M059J (cell line): ENCODE results near the gene FMNL1. TPM values are rescaled to one million over a fixed set of nuclear protein-coding genes. Genes with fewer than 3 reads are reported as not detected.

Experiments
- DNase-seq: peaks from one replicate; pipeline ENCODE4 v3.0.0-alpha.2; 2012; ENCODE audit warnings: low read depth
- total RNA-seq: library from RNA; depleted of rRNA; stranded (reverse); fragments of >200 nt; shearing (Covaris generic); gene quantifications from 2 replicates; pipeline ENCODE4 v1.2.3, GENCODE V29; 2014

The FMNL1 gene
- total RNA-seq, 1 experiment from 2014 or later: 5.6 TPM

GRCh38 chr17:45256114-45256966, 34.7 kb downstream of the FMNL1 start:
- no peak for DNase-seq

GRCh38 chr17:45257115-45257514, 35.4 kb downstream of the FMNL1 start:
- DNase-seq: no peak

- DNase-seq: no peak
Measured at GRCh38 chr17:45258981-45259380, 37.3 kb downstream of the FMNL1 start.

- DNase-seq: peak; percentile 35
Measured at GRCh38 chr17:45260204-45260783, 38.6 kb downstream of the FMNL1 start.

GRCh38 chr17:45261577-45262515, 40.2 kb downstream of the FMNL1 start, which contains the start of gene SPATA32:
Gene SPATA32 (minus strand): TSS chr17:45262094. CDS start chr17:45262016, 78 bp downstream.
- no peak for DNase-seq

- no peak for DNase-seq
Measured at GRCh38 chr17:45262516-45263476, 41.1 kb downstream of the FMNL1 start.

GRCh38 chr17:45263477-45263860, 41.8 kb downstream of the FMNL1 start:
- DNase-seq: no peak

GRCh38 chr17:45264430-45264829, 42.7 kb downstream of the FMNL1 start:
- no peak for DNase-seq

GRCh38 chr17:45264988-45265387, 43.3 kb downstream of the FMNL1 start:
- DNase-seq: no peak

GRCh38 chr17:45265821-45266220, 44.1 kb downstream of the FMNL1 start:
- DNase-seq: peak; percentile 93

GRCh38 chr17:45266372-45266926, 44.8 kb downstream of the FMNL1 start:
- no peak for DNase-seq

- DNase-seq: no peak
Measured at GRCh38 chr17:45267436-45268055, 45.9 kb downstream of the FMNL1 start.

GRCh38 chr17:45269912-45270311, 48.2 kb downstream of the FMNL1 start:
- DNase-seq: no peak

- no peak for DNase-seq
Measured at GRCh38 chr17:45270828-45271418, 49.2 kb downstream of the FMNL1 start.

GRCh38 chr17:45271603-45272002, 49.9 kb downstream of the FMNL1 start:
- DNase-seq: no peak

- no peak for DNase-seq
Measured at GRCh38 chr17:45273551-45273957, 51.9 kb downstream of the FMNL1 start.

GRCh38 chr17:45274033-45274432, 52.3 kb downstream of the FMNL1 start:
- DNase-seq: no peak

GRCh38 chr17:45276031-45276430, 54.3 kb downstream of the FMNL1 start:
- DNase-seq: no peak

GRCh38 chr17:45277216-45277849, 55.6 kb downstream of the FMNL1 start:
- peak; percentile 86 for DNase-seq
